WTC11 (cell line): ENCODE measurements around the gene CCDC83.
"Not testable (repeated sequence)": the region's sequence is repeated elsewhere in the genome, so short reads cannot be mapped to it uniquely, and the experiment has no call there.

Experiments
- ELF4 ChIP-seq: sonication (generic); formaldehyde crosslinking; IDR thresholded peaks from 2 replicates; pipeline ENCODE4 v1.8.1; 2022; ENCODE audit warnings: low read depth, mild to moderate bottlenecking, moderate library complexity, missing genetic modification reagents
- HMGXB4 ChIP-seq: sonication (generic); formaldehyde crosslinking; IDR thresholded peaks from 2 replicates; pipeline ENCODE4 v1.8.1; 2023; ENCODE audit warnings: mild to moderate bottlenecking, moderate library complexity, missing genetic modification reagents
- NFYB ChIP-seq: sonication (generic); formaldehyde crosslinking; conservative IDR thresholded peaks from 2 replicates; pipeline ENCODE4 v1.8.0; 2022; ENCODE audit warnings: low read depth, missing genetic modification reagents
- NR2C2 ChIP-seq: sonication (generic); formaldehyde crosslinking; IDR thresholded peaks from 2 replicates; pipeline ENCODE4 v1.8.0; 2022; ENCODE audit warnings: mild to moderate bottlenecking, missing genetic modification reagents
- SMAD4 ChIP-seq: sonication (generic); formaldehyde crosslinking; IDR thresholded peaks from 2 replicates; pipeline ENCODE4 v1.8.0; 2022; ENCODE audit warnings: mild to moderate bottlenecking, missing genetic modification reagents
- ZBTB21 ChIP-seq: sonication (generic); formaldehyde crosslinking; IDR thresholded peaks from 2 replicates; pipeline ENCODE4 v1.8.1; 2023; ENCODE audit warnings: mild to moderate bottlenecking, missing genetic modification reagents, borderline replicate concordance
- ZNF121 ChIP-seq: sonication (generic); formaldehyde crosslinking; IDR thresholded peaks from 2 replicates; pipeline ENCODE4 v1.8.0; 2023; ENCODE audit warnings: missing genetic modification reagents
- ZNF263 ChIP-seq: sonication (generic); formaldehyde crosslinking; IDR thresholded peaks from 2 replicates; pipeline ENCODE4 v1.8.1; 2022; ENCODE audit warnings: low read depth, mild to moderate bottlenecking, moderate library complexity, missing genetic modification reagents
- ZNF671 ChIP-seq: fragments of 250-450 bp; sonication (Bioruptor Pico); IDR thresholded peaks from 2 replicates; pipeline ENCODE4 v1.8.0; 2021; ENCODE audit warnings: mild to moderate bottlenecking
- TF ChIP-seq, protein P1 (sequence below): fragments of 200-600 bp; IDR thresholded peaks from 2 replicates; pipeline ENCODE4 v1.8.0; 2022; ENCODE audit warnings: antibody characterized with exemption

- TF ChIP-seq, protein P1, sequence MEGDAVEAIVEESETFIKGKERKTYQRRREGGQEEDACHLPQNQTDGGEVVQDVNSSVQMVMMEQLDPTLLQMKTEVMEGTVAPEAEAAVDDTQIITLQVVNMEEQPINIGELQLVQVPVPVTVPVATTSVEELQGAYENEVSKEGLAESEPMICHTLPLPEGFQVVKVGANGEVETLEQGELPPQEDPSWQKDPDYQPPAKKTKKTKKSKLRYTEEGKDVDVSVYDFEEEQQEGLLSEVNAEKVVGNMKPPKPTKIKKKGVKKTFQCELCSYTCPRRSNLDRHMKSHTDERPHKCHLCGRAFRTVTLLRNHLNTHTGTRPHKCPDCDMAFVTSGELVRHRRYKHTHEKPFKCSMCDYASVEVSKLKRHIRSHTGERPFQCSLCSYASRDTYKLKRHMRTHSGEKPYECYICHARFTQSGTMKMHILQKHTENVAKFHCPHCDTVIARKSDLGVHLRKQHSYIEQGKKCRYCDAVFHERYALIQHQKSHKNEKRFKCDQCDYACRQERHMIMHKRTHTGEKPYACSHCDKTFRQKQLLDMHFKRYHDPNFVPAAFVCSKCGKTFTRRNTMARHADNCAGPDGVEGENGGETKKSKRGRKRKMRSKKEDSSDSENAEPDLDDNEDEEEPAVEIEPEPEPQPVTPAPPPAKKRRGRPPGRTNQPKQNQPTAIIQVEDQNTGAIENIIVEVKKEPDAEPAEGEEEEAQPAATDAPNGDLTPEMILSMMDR, result not testable (repeated sequence)
- TF ChIP-seq NFYB; ZNF121; ZNF263 (CRISPR knock-in tag); NR2C2 (CRISPR knock-in tag); SMAD4; ZBTB21 (CRISPR knock-in tag); ZNF671 (CRISPR knock-in tag); HMGXB4; ELF4 (CRISPR knock-in tag): not testable (repeated sequence)
Measured at GRCh38 chr11:85852754-85853153, 2.4 kb upstream of the CCDC83 start.
